ENCODE measurements around the gene NPAS3. TPM values are rescaled to one million over a fixed set of nuclear protein-coding genes. Genes with fewer than 3 reads are reported as not detected.
A peak's percentile ranks its signal among the peaks of the same experiment; 100 is the strongest.

NPAS3 gene
- total RNA-seq, 1 experiment from 2014 or later, result 15.6 TPM

DNA sequence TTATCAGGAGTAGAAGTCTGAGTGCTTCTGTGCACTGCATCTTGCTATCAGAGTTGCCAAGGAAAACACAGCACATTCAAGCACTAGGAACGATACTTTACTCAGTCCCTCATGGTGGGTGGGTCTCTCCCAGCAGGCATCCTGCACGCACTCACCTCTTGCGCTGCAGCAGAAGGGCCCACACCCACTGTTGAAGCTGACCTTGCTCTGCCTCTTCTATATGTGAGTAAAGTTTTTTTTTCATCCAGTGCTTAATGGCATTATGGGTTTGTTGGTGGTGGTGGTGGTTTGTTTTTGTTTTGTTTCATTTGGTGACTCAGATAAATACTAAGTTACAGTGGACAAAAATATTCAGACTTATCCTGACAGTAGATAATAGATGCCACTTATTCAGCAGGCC, 663.7 kb downstream of the NPAS3 start:
- TF ChIP-seq EZH2 (IDR thresholded peaks at IDR 0.05; ENCODE audit: borderline replicate concordance, low read depth, low read length, poor library complexity, severe bottlenecking), result no peak
- TF ChIP-seq, protein P1, sequence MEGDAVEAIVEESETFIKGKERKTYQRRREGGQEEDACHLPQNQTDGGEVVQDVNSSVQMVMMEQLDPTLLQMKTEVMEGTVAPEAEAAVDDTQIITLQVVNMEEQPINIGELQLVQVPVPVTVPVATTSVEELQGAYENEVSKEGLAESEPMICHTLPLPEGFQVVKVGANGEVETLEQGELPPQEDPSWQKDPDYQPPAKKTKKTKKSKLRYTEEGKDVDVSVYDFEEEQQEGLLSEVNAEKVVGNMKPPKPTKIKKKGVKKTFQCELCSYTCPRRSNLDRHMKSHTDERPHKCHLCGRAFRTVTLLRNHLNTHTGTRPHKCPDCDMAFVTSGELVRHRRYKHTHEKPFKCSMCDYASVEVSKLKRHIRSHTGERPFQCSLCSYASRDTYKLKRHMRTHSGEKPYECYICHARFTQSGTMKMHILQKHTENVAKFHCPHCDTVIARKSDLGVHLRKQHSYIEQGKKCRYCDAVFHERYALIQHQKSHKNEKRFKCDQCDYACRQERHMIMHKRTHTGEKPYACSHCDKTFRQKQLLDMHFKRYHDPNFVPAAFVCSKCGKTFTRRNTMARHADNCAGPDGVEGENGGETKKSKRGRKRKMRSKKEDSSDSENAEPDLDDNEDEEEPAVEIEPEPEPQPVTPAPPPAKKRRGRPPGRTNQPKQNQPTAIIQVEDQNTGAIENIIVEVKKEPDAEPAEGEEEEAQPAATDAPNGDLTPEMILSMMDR (conservative IDR thresholded peaks at IDR 0.05; ENCODE audit: low read depth, low read length), result no peak
- H3K4me3 ChIP-seq (ENCODE audit: low read depth, low read length, poor library complexity, severe bottlenecking), result no peak overlapping the region
- BruUV-seq (replicated peaks), result no TSS peak
- POLR2A ChIA-PET (ENCODE audit: low non-redundant PET), result no interaction called here
- H3K4me1 ChIP-seq (ENCODE audit: insufficient read depth, low read length, poor library complexity, severe bottlenecking), result peaks cover 10% of the 10 kb centered on the region
- no peaks in the 10 kb centered on the region for H3K36me3 ChIP-seq (ENCODE audit: insufficient read depth, low read length, poor library complexity, severe bottlenecking)
- no peak for DNase-seq (ENCODE audit: low spot score)
- H3K27ac ChIP-seq (ENCODE audit: low read depth, low read length, poor library complexity, severe bottlenecking), result no peak overlapping the region
- CTCF ChIA-PET, result no interaction called here
- intact Hi-C loops (cut with micrococcal nuclease; ENCODE audit: unreplicated experiment), result no loop called here
- no peaks in the 10 kb centered on the region for H3K27me3 ChIP-seq (replicated peaks; ENCODE audit: insufficient read depth, low read depth, low read length, poor library complexity)
- H3K9me3 ChIP-seq (ENCODE audit: low read depth, low read length, poor library complexity, severe bottlenecking), result no peaks in the 10 kb centered on the region

DNA sequence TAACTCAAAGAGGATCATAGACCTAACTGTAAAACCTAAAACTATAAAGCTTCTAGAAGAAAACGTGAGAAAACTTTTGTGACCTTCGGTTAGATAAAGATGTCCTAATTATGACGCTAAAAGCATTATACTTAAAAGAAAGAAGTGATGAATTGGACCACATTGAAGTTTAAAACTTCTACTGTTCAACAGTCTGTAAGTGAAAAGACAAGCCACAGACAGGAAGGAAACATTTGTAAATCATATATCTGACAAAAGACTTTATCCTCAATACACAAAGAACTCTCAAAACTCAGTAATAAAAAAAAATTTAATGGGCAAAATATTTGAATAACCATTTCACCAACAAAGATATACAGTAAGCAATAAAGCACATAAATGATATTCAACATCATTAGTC, 667.9 kb downstream of the NPAS3 start:
- ChIA-PET CTCF (no interaction called here), POLR2A (ENCODE audit: low non-redundant PET) (no interaction called here)
- H3K4me1 ChIP-seq (ENCODE audit: insufficient read depth, low read length, poor library complexity, severe bottlenecking), result no peaks in the 10 kb centered on the region
- intact Hi-C loops (cut with micrococcal nuclease; ENCODE audit: unreplicated experiment), result no loop called here
- H3K4me3 ChIP-seq (ENCODE audit: low read depth, low read length, poor library complexity, severe bottlenecking), result no peak overlapping the region
- no peaks in the 10 kb centered on the region for H3K9me3 ChIP-seq (ENCODE audit: low read depth, low read length, poor library complexity, severe bottlenecking)
- H3K36me3 ChIP-seq (ENCODE audit: insufficient read depth, low read length, poor library complexity, severe bottlenecking), result no peaks in the 10 kb centered on the region
- TF ChIP-seq, protein P1 (conservative IDR thresholded peaks at IDR 0.05; ENCODE audit: low read depth, low read length), result no peak
- TF ChIP-seq EZH2 (IDR thresholded peaks at IDR 0.05; ENCODE audit: borderline replicate concordance, low read depth, low read length, poor library complexity, severe bottlenecking), result no peak
- DNase-seq (ENCODE audit: low spot score), result peak; percentile 4
- no TSS peak for BruUV-seq (replicated peaks)
- no peak overlapping the region for H3K27ac ChIP-seq (ENCODE audit: low read depth, low read length, poor library complexity, severe bottlenecking)
- H3K27me3 ChIP-seq (replicated peaks; ENCODE audit: insufficient read depth, low read depth, low read length, poor library complexity), result no peaks in the 10 kb centered on the region

DNA sequence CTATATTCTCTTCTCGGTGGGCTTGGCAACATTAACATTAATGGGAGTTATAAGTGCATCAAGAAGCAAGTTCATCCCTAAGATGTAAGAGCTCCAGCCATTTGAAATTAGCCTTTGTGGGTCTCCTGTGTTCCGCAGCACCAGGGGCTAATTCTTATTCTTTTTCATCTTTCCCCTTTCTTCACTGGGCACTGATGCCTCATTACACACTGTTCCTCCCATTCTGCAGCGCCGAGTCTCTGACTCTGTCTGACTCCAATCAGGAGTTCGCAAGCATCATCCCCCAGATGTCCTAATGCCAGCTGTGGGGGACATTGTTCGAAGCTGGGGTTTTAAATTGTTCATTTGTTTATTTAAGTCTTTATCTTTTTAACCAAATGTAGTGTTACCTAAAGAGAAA, 670.9 kb downstream of the NPAS3 start:
- intact Hi-C loops (cut with micrococcal nuclease; ENCODE audit: unreplicated experiment), result no loop called here
- CTCF ChIA-PET, result no interaction called here
- no peak for TF ChIP-seq EZH2 (IDR thresholded peaks at IDR 0.05; ENCODE audit: borderline replicate concordance, low read depth, low read length, poor library complexity, severe bottlenecking)
- TF ChIP-seq, protein P1 (conservative IDR thresholded peaks at IDR 0.05; ENCODE audit: low read depth, low read length), result no peak
- DNase-seq (ENCODE audit: low spot score), result no peak
- no peaks in the 10 kb centered on the region for H3K4me1 ChIP-seq (ENCODE audit: insufficient read depth, low read length, poor library complexity, severe bottlenecking)
- H3K4me3 ChIP-seq (ENCODE audit: low read depth, low read length, poor library complexity, severe bottlenecking), result no peak overlapping the region
- no peak overlapping the region for H3K27ac ChIP-seq (ENCODE audit: low read depth, low read length, poor library complexity, severe bottlenecking)
- BruUV-seq (replicated peaks), result no TSS peak
- POLR2A ChIA-PET (ENCODE audit: low non-redundant PET), result no interaction called here
- no peaks in the 10 kb centered on the region for H3K27me3 ChIP-seq (replicated peaks; ENCODE audit: insufficient read depth, low read depth, low read length, poor library complexity)
- H3K9me3 ChIP-seq (ENCODE audit: low read depth, low read length, poor library complexity, severe bottlenecking), result no peaks in the 10 kb centered on the region
- no peaks in the 10 kb centered on the region for H3K36me3 ChIP-seq (ENCODE audit: insufficient read depth, low read length, poor library complexity, severe bottlenecking)
